Activated CD4-positive, CD25-positive, alpha-beta regulatory T cell treated with anti-CD3 and anti-CD28 coated beads, Interleukin-2, amount 50 U/mL, for 16 hours (primary cell): ENCODE results near the gene IGF1.
"Not testable (repeated sequence)": the region's sequence is repeated elsewhere in the genome, so short reads cannot be mapped to it uniquely, and the experiment has no call there.

Experiments used
- DNase-seq: peaks from one replicate; pipeline ENCODE4 v3.0.0-alpha.2; 2020; ENCODE audit warnings: low read depth, low spot score

IGF1 gene

DNA sequence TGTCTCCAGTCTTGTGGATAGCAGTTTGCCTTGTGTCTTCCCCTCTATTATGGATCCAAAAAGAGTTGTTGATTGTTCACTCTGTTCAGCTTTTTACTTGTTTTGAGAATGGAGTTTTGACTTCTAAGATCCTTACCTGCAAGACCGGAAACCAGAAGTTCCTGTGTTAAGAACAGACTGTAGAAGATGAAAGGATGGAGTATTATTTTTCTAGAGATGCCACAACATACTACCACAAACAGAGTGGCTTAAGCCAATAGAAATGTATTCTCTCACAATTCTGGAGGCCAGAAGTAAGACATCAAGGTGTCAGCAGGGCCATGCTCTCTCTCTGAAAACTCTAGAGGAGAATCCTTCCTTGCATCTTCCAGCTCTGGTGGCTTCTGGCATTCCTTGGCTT lies 95.0 kb downstream of the IGF1 start:
- DNase-seq = no peak

DNA sequence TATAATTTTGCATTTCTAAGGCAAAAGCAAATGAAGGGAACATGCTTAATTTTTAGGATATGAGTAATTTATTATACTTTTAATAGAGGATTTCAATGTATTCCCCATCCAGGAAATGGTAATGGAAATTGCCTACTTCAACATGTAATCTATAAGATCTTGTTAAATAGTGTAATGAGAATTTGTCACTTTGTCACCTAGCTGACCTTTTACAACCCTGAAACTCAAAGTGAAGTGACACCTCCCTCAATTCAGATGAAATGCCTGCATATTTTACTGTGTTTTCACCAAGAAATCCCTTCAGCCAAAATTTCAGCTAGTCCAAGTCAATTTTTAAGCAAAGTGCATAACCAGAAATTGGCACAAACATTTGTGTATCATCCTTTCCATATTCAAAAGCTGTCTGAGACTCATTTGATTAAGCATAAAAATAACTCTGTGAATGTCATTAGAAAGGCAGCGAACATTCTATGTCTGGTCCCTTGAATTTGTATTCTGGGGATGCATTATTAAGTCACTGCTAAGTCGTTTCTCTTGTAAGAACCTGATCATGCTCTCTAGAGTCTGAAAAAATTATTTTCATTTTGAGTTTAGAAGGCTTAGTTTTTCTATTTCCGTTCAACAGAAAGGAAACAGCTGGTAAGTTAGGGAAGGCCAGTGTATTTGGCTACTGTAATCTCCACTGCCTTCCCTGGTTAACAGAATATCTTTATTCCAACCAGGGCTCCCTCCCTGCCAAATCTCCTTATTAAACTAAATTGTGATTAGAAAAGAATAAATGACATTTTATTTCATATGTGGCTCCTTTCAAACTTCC lies 100.8 kb downstream of the IGF1 start:
- no peak for DNase-seq

DNA sequence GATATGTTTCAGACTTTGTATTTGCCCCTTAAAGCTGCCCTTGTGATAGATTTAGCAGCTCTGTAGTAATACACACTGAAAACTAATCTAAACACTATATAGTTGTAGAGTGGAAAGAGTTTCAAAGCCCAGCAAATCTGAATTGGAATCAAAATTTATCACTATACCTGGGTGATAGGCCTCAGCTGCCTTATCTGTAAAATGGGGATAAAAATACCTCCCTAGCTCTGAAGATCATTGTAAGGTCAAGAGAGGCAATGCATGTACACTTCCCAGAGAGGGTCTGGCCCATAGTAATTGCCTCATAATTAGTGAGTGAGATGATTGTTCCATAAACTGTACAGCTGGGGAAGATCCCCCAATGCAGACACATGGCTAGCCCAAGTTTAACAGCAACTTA lies 103.6 kb downstream of the IGF1 start:
- no peak for DNase-seq

GRCh38 chr12:102376181-102376747 lies 104.1 kb downstream of the IGF1 start:
- DNase-seq = no peak

GRCh38 chr12:102374190-102374589 lies 106.2 kb downstream of the IGF1 start:
- no peak for DNase-seq

GRCh38 chr12:102372087-102372486 lies 108.3 kb downstream of the IGF1 start:
- no peak for DNase-seq

- DNase-seq = no peak
Observed at GRCh38 chr12:102371165-102371564, 109.2 kb downstream of the IGF1 start.

- no peak for DNase-seq
Observed at GRCh38 chr12:102369876-102370275, 110.5 kb downstream of the IGF1 start.

DNA sequence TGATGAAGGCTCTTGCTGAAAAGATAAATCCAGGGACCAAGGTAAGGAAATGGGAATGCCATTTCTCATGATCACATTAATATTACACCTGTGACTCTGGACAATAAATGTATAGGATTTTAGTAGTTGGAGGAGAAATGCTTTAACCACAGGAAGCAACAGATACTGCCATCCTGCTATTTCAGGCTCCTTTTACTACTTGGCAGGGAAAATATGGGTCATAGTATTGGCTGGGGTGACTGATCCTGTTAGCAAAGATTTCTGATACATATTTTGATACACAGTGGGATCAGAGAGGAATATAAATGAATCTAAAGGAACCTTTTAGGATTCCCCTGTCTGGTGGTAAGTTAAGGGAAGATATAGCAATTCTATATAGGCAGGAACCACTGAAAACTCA lies 115.0 kb downstream of the IGF1 start:
- DNase-seq = no peak

- DNase-seq = no peak
Observed at GRCh38 chr12:102364709-102365108, 115.7 kb downstream of the IGF1 start.

- DNase-seq = no peak
Observed at GRCh38 chr12:102356690-102357089, 123.7 kb downstream of the IGF1 start.

DNA sequence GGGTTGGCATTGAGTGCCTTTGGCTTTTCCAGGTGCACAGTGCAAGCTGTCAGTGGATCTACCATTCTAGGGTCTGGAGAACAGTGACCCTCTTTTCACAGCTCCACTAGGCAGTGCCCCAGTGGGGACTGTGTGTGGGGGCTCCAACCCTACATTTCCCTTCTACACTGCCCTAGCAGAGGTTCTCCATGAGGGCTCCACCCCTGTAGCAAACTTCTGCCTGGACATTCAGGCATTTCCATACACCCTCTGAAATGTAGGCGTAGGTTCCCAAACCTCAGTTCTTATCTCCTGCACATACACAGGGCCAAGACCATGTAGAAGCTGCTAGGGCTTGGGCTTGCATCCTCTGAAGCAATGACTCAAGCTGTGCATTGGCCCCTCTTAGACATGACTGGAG lies 126.1 kb downstream of the IGF1 start:
- not testable (repeated sequence) for DNase-seq

GRCh38 chr12:102351322-102351721 lies 129.0 kb downstream of the IGF1 start:
- DNase-seq = no peak

GRCh38 chr12:102350070-102350469 lies 130.3 kb downstream of the IGF1 start:
- no peak for DNase-seq

- DNase-seq = no peak
Observed at GRCh38 chr12:102349079-102349478, 131.3 kb downstream of the IGF1 start.

- DNase-seq = no peak
Observed at GRCh38 chr12:102347811-102348210, 132.6 kb downstream of the IGF1 start.
